Neural progenitor cell (in vitro differentiated cells): ENCODE results near the gene MIEF1. TPM values are rescaled to one million over a fixed set of nuclear protein-coding genes. Genes with fewer than 3 reads are reported as not detected.

ENCODE experiments used
- DNase-seq: peaks from one replicate; pipeline ENCODE4 v3.0.0-alpha.2; 2016; ENCODE audit warnings: low spot score
- H2AFZ ChIP-seq: fragments of 200-600 bp; sonication (generic); replicated peaks from 2 replicates; pipeline ENCODE4 v1.6.1; 2016; ENCODE audit warnings: antibody characterized with exemption
- H3F3A ChIP-seq: fragments of 200-600 bp; sonication (generic); 2 replicates; pipeline ENCODE4 v1.6.1; 2016; ENCODE audit warnings: antibody characterized with exemption, low read depth
- H3K27ac ChIP-seq: fragments of 200-600 bp; sonication (generic); 2 replicates; pipeline ENCODE4 v1.5.1; 2016; ENCODE audit warnings: mild to moderate bottlenecking
- H3K27me3 ChIP-seq: fragments of 200-600 bp; sonication (generic); 2 replicates; pipeline ENCODE4 v1.6.1; 2016; ENCODE audit warnings: mild to moderate bottlenecking, moderate library complexity
- H3K36me3 ChIP-seq: fragments of 200-600 bp; sonication (generic); 2 replicates; pipeline ENCODE4 v1.5.1; 2016
- H3K4me1 ChIP-seq: fragments of 200-600 bp; sonication (generic); 2 replicates; pipeline ENCODE4 v1.6.1; 2016; ENCODE audit warnings: mixed run types
- H3K4me2 ChIP-seq: fragments of 200-600 bp; sonication (generic); 2 replicates; pipeline ENCODE4 v1.6.1; 2016
- H3K4me3 ChIP-seq: fragments of 200-600 bp; sonication (generic); 2 replicates; pipeline ENCODE4 v1.5.1; 2016
- H3K79me2 ChIP-seq: fragments of 200-600 bp; sonication (generic); 2 replicates; pipeline ENCODE4 v1.6.1; 2016; ENCODE audit warnings: low read depth
- H3K9ac ChIP-seq: fragments of 200-600 bp; sonication (generic); 2 replicates; pipeline ENCODE4 v1.6.1; 2016
- H3K9me3 ChIP-seq: fragments of 200-600 bp; sonication (generic); 2 replicates; pipeline ENCODE4 v1.5.1; 2016; ENCODE audit warnings: low read depth
- H4K20me1 ChIP-seq: fragments of 200-600 bp; sonication (generic); 2 replicates; pipeline ENCODE4 v1.6.1; 2016; ENCODE audit warnings: low read depth
- H3K27ac Mint-ChIP-seq: 3 replicates; pipeline ENCODE4 v1.8.0; 2021; ENCODE audit warnings: mixed read lengths
- H3K27me3 Mint-ChIP-seq: 2 replicates; pipeline ENCODE4 v1.8.0; 2022; ENCODE audit warnings: low read depth, mild to moderate bottlenecking, inconsistent platforms, moderate library complexity, mixed read lengths; ENCODE audit not compliant: insufficient read depth
- H3K36me3 Mint-ChIP-seq: 3 replicates; pipeline ENCODE4 v1.8.0; 2021; ENCODE audit warnings: mixed read lengths
- H3K4me1 Mint-ChIP-seq: 3 replicates; pipeline ENCODE4 v1.8.0; 2021; ENCODE audit warnings: mixed read lengths
- H3K4me3 Mint-ChIP-seq: 3 replicates; pipeline ENCODE4 v1.8.0; 2021; ENCODE audit warnings: mild to moderate bottlenecking, moderate library complexity, mixed read lengths
- H3K9me3 Mint-ChIP-seq: 3 replicates; pipeline ENCODE4 v1.8.0; 2020; ENCODE audit warnings: mixed read lengths
- CTCF ChIP-seq: fragments of 200-600 bp; sonication (generic); IDR thresholded peaks from 2 replicates; pipeline ENCODE4 v1.5.1; 2017; ENCODE audit warnings: antibody characterized with exemption, mild to moderate bottlenecking
- EZH2 ChIP-seq: fragments of 200-600 bp; sonication (generic); IDR thresholded peaks from 2 replicates; pipeline ENCODE4 v1.6.1; 2017; ENCODE audit warnings: antibody characterized with exemption, mild to moderate bottlenecking, moderate library complexity
- EZH2phosphoT487 ChIP-seq: fragments of 200-600 bp; sonication (generic); IDR thresholded peaks from 2 replicates; pipeline ENCODE4 v1.6.1; 2017; ENCODE audit warnings: antibody characterized with exemption
- total RNA-seq: library from RNA; depleted of rRNA; stranded (reverse); fragments of >200 nt; gene quantifications from 2 replicates; pipeline ENCODE4 v1.2.3, GENCODE V29; 2015; ENCODE audit warnings: low replicate concordance

Gene MIEF1
- total RNA-seq, 1 donor from 2014 or later, result 22.0 TPM

DNA sequence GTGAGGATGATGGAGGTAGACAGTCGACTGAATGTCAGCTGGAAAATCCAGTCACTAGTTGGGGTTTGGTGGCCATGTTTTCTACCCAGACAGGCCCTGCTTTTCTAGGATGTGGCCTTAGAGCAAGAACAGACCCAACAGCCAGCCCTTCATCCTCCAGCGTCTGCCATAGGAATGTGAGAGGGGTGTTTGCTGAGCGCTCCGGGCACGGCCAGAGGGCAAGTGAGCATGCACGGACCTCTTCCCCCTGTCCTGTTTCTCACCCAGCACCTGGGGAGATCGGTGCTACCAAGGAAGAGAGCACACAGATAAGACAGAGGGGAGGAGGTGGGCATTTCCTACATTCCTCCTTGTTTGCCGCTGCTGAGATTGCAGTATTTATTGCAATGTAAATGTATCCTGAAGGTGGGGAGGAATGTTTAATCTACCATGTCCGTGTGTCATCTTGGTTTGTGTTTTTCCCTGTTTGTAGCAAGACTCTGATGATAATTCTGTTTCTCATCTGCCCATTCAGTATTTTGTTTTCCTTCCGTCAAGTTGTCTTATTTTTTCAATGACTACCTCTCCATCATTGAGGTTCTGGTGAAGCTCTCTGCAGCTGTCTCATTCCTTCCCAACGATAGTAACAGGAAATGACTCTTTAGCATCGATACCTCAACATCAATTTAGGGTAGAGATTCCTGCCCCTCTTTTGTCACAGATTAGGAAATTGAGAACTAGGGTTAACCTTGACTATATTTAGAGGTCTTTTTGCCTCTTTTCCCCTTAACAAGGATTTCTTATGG is 13.4 kb downstream of the MIEF1 start:
- Histone ChIP-seq H3K4me3 (no peak overlapping the region), H3K36me3 (no peaks in the 10 kb centered on the region)

DNA sequence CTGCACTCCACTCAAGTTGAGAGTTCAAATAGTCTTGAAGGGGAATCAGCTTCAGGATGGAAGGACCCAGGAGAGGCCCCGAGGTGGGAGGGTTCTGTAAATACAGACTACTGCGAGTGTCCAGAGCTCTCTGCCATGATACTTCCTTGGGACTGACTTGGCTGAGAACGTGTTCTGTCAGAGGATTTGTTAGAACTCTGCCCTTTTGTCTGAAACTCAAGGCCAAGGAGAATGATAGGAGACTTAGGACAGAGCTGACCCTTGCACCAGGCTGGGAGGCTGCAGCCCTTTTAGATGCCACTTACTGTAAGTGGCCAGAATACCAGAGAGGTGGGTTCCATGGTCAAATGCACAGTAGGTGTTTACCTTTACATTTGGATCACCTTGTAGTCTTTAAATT is 15.4 kb downstream of the MIEF1 start:
- Histone ChIP-seq H3K36me3 (peaks cover 8% of the 10 kb centered on the region), H4K20me1 (peaks cover 45% of the 10 kb centered on the region), H2AFZ (no peak overlapping the region), H3K4me1 (peaks cover 14% of the 10 kb centered on the region), H3K9ac (no peak overlapping the region), H3K79me2 (peaks cover 40% of the 10 kb centered on the region), H3F3A (peaks cover 50% of the 10 kb centered on the region), H3K9me3 (no peaks in the 10 kb centered on the region), H3K4me3 (no peak overlapping the region), H3K27ac (no peak overlapping the region), H3K27me3 (no peaks in the 10 kb centered on the region), H3K4me2 (no peak overlapping the region)
- Mint-ChIP-seq H3K9me3 (peaks cover 2% of the 10 kb centered on the region), H3K4me3 (no peak overlapping the region), H3K36me3 (peaks cover 38% of the 10 kb centered on the region), H3K27ac (no peak overlapping the region), H3K4me1 (peaks cover 26% of the 10 kb centered on the region), H3K27me3 (peaks cover 17% of the 10 kb centered on the region)
- TF ChIP-seq EZH2phosphoT487, result no peak
- TF ChIP-seq EZH2, result no peak
- TF ChIP-seq CTCF, result no peak
- no peak for DNase-seq

More for the DNA sequence above, 13.4 kb downstream of the MIEF1 start:
- H3K79me2 ChIP-seq, result peaks cover 20% of the 10 kb centered on the region
- no peaks in the 10 kb centered on the region for H3K9me3 ChIP-seq
- H3K9ac ChIP-seq, result no peak overlapping the region
- H3K27me3 ChIP-seq, result no peaks in the 10 kb centered on the region
- peaks cover 35% of the 10 kb centered on the region for H4K20me1 ChIP-seq
- Mint-ChIP-seq H3K27me3 (peaks cover 11% of the 10 kb centered on the region), H3K36me3 (peaks cover 33% of the 10 kb centered on the region), H3K27ac (no peak overlapping the region), H3K9me3 (peaks cover 2% of the 10 kb centered on the region), H3K4me3 (no peak overlapping the region), H3K4me1 (peaks cover 13% of the 10 kb centered on the region)
- peaks cover 35% of the 10 kb centered on the region for H3F3A ChIP-seq
- no peak overlapping the region for H2AFZ ChIP-seq
- no peak overlapping the region for H3K4me2 ChIP-seq
- DNase-seq, result no peak
- no peak overlapping the region for H3K27ac ChIP-seq
- no peak for TF ChIP-seq EZH2phosphoT487
- TF ChIP-seq CTCF, result no peak
- TF ChIP-seq EZH2, result no peak
- H3K4me1 ChIP-seq, result peaks cover 4% of the 10 kb centered on the region

- Histone ChIP-seq H3K36me3 (peaks cover 8% of the 10 kb centered on the region), H3K4me3 (peak overlapping the region; percentile 96), H3K27ac (no peak overlapping the region)
Measured at GRCh38 chr22:39518144-39518786, 16.2 kb downstream of the MIEF1 start.

More at GRCh38 chr22:39518144-39518786, 16.2 kb downstream of the MIEF1 start:
- H3K27me3 ChIP-seq, result no peaks in the 10 kb centered on the region
- H3K4me1 Mint-ChIP-seq, result peaks cover 34% of the 10 kb centered on the region
- peak overlapping the region; percentile 98 for H3K4me3 Mint-ChIP-seq
- H3K9me3 ChIP-seq, result no peaks in the 10 kb centered on the region
- peaks cover 48% of the 10 kb centered on the region for H3K79me2 ChIP-seq
- H3K4me1 ChIP-seq, result peaks cover 20% of the 10 kb centered on the region
- peaks cover 2% of the 10 kb centered on the region for H3K9me3 Mint-ChIP-seq
- peaks cover 22% of the 10 kb centered on the region for H3K27me3 Mint-ChIP-seq
- TF ChIP-seq EZH2phosphoT487 (no peak), EZH2 (no peak), CTCF (no peak)
- peaks cover 44% of the 10 kb centered on the region for H3K36me3 Mint-ChIP-seq
- H2AFZ ChIP-seq, result no peak overlapping the region
- no peak for DNase-seq
- peak overlapping the region; percentile 69 for H3K27ac Mint-ChIP-seq
- H3K4me2 ChIP-seq, result peak overlapping the region; percentile 81
- peaks cover 56% of the 10 kb centered on the region for H3F3A ChIP-seq
- peaks cover 52% of the 10 kb centered on the region for H4K20me1 ChIP-seq
- no peak overlapping the region for H3K9ac ChIP-seq
